GM21825 (cell line): ENCODE results near the gene RPS21.

ENCODE experiments used
- ATAC-seq: cut with Tn5 transposase; IDR thresholded peaks from one replicate; pipeline ENCODE4 v1.9.1; 2021; ENCODE audit warnings: mild to moderate bottlenecking, moderate library complexity; ENCODE audit not compliant: unreplicated experiment

RPS21 gene

GRCh38 chr20:62409086-62409853, 22.4 kb downstream of the RPS21 start:
- ATAC-seq: no peak

GRCh38 chr20:62409931-62410745, 23.2 kb downstream of the RPS21 start:
- no peak for ATAC-seq

- ATAC-seq: no peak
Measured at GRCh38 chr20:62410746-62411478, 24.0 kb downstream of the RPS21 start.

- ATAC-seq: no peak
Measured at GRCh38 chr20:62411479-62412193, 24.7 kb downstream of the RPS21 start.

GRCh38 chr20:62412194-62413024, 25.5 kb downstream of the RPS21 start:
- ATAC-seq: no peak

- no peak for ATAC-seq
Measured at GRCh38 chr20:62413025-62413570, 26.2 kb downstream of the RPS21 start.

- no peak for ATAC-seq
Measured at GRCh38 chr20:62413896-62414481, 27.1 kb downstream of the RPS21 start.

GRCh38 chr20:62415354-62416111, 28.6 kb downstream of the RPS21 start:
- ATAC-seq: no peak

GRCh38 chr20:62416651-62417637, 30.0 kb downstream of the RPS21 start:
- no peak for ATAC-seq

GRCh38 chr20:62417981-62418708, 31.2 kb downstream of the RPS21 start:
- ATAC-seq: no peak

GRCh38 chr20:62418709-62419487, 32.0 kb downstream of the RPS21 start:
- ATAC-seq: no peak

- no peak for ATAC-seq
Measured at GRCh38 chr20:62419759-62420158, 32.9 kb downstream of the RPS21 start.

GRCh38 chr20:62420846-62421715, 34.2 kb downstream of the RPS21 start:
- no peak for ATAC-seq

GRCh38 chr20:62421716-62421990, 34.8 kb downstream of the RPS21 start:
- no peak for ATAC-seq

- ATAC-seq: no peak
Measured at GRCh38 chr20:62422636-62423325, 35.9 kb downstream of the RPS21 start.
